Measurements from ENCODE around the gene SPTLC1. TPM values are rescaled to one million over a fixed set of nuclear protein-coding genes. Genes with fewer than 3 reads are reported as not detected.

Gene SPTLC1
- total and polyA plus RNA-seq, 10 of the 15 experiments (the other 5 are each of a cell fraction or from before 2014, with no cell fraction given) = 38.0 to 68.7 (median 52.8) TPM

GRCh38 chr9:92047500-92047899 lies 67.7 kb downstream of the SPTLC1 start:
- TF ChIP-seq FOS (IDR thresholded peaks at IDR 0.05; ENCODE audit: borderline replicate concordance, extremely low read depth, insufficient read length) (no peak), SRF (IDR thresholded peaks at IDR 0.05; ENCODE audit: low read depth in 2 of 2, low read length in 2 of 2) (no peak), PAX5 (IDR thresholded peaks at IDR 0.05; ENCODE audit: borderline replicate concordance, low read depth, low read length) (no peak), ZNF622 (IDR thresholded peaks at IDR 0.05) (no peak), MYB (IDR thresholded peaks at IDR 0.05; ENCODE audit: borderline replicate concordance, low read depth, low read length) (no peak), CREB1 (IDR thresholded peaks at IDR 0.05; ENCODE audit: low read depth) (no peak), CBFB (IDR thresholded peaks at IDR 0.05; ENCODE audit: low read depth) (no peak), HDAC6 (IDR thresholded peaks at IDR 0.05; ENCODE audit: unreplicated experiment) (no peak), SMAD1 (IDR thresholded peaks at IDR 0.05; ENCODE audit: low read depth, partially characterized antibody) (no peak), PBX3 (IDR thresholded peaks at IDR 0.05; ENCODE audit: insufficient replicate concordance, low read depth, low read length) (no peak), BCL3 (IDR thresholded peaks at IDR 0.05; ENCODE audit: borderline replicate concordance, insufficient read depth, low read depth, low read length, poor library complexity, severe bottlenecking) (no peak), USF2 (IDR thresholded peaks at IDR 0.05; ENCODE audit: borderline replicate concordance, low read depth, low read length) (no peak), NFYA (IDR thresholded peaks at IDR 0.05; ENCODE audit: borderline replicate concordance, low read depth, low read length) (no peak), TAF1 (IDR thresholded peaks at IDR 0.05; ENCODE audit: borderline replicate concordance, low read depth, low read length) (no peak), USF1 (IDR thresholded peaks at IDR 0.05; ENCODE audit: borderline replicate concordance, extremely low read length, insufficient read depth, low read depth, low read length) (no peak), RFX5 (IDR thresholded peaks at IDR 0.05; ENCODE audit: low read depth, low read length) (no peak), CHD2 (IDR thresholded peaks at IDR 0.05; ENCODE audit: borderline replicate concordance, low read depth, low read length) (no peak), SUPT20H (IDR thresholded peaks at IDR 0.05; ENCODE audit: borderline replicate concordance, control insufficient read depth, low read depth, low read length) (no peak), SREBF2 (IDR thresholded peaks at IDR 0.05; ENCODE audit: low read length) (no peak)
- Histone ChIP-seq H3K9ac (ENCODE audit: control insufficient read depth, insufficient read depth, low read length) (no peak overlapping the region), H3K27me3 (replicated peaks in 1 of 2; ENCODE audit: control insufficient read depth in 2 of 2, insufficient read depth in 2 of 2, low read length in 1 of 2) (no peaks in the 10 kb centered on the region), H3K9me3 (replicated peaks; ENCODE audit: control insufficient read depth, insufficient read depth, low read length) (peaks cover 2% of the 10 kb centered on the region), H3K27ac (ENCODE audit: control insufficient read depth, insufficient read depth) (no peak overlapping the region), H3K4me1 (ENCODE audit: control insufficient read depth, insufficient read depth, low read length) (no peaks in the 10 kb centered on the region), H2AFZ (ENCODE audit: control insufficient read depth, low read depth, low read length) (no peak overlapping the region), H3K36me3 (ENCODE audit: control insufficient read depth in 2 of 2, insufficient read depth in 2 of 2, low read length in 1 of 2) (peaks cover 10 to 29% of the 10 kb centered on the region in 2 experiments), H3K4me3 (no peak overlapping the region), H4K20me1 (ENCODE audit: control insufficient read depth, insufficient read depth) (no peaks in the 10 kb centered on the region), H3K79me2 (ENCODE audit: control insufficient read depth, insufficient read depth, low read length) (no peaks in the 10 kb centered on the region), H3K4me2 (ENCODE audit: control insufficient read depth, insufficient read depth) (no peak overlapping the region)
- BruUV-seq (replicated peaks) = no TSS peak
- in situ Hi-C loops (cut with MboI) = no loop called here
- SMC1A ChIA-PET (ENCODE audit: uncharacterized antibody, unreplicated experiment) = no interaction called here
- no peak for DNase-seq (ENCODE audit: low read depth, low spot score)
- CTCF ChIA-PET = no interaction called here
- intact Hi-C loops (cut with micrococcal nuclease; ENCODE audit: unreplicated experiment) = no loop called here
- POLR2A ChIA-PET = no interaction called here
- FAIRE-seq = no peak
- RAD21 ChIA-PET (ENCODE audit: unreplicated experiment) = no interaction called here
- no peak for ATAC-seq
- WGBS (ENCODE audit: insufficient coverage, insufficient replicate concordance, low lambda C conversion rate, missing lambda C conversion rate) = 88% methylated on average over 3 of the region's 3 CpGs

Data from GM12878 (cell line).